GM19351 (cell line): ENCODE results near the gene MRPL28.
A peak's percentile ranks its signal among the peaks of the same experiment; 100 is the strongest.
"Not testable (repeated sequence)": the region's sequence is repeated elsewhere in the genome, so short reads cannot be mapped to it uniquely, and the experiment has no call there.

Source experiments
- ATAC-seq: cut with Tn5 transposase; IDR thresholded peaks from one replicate; pipeline ENCODE4 v1.9.1; 2021; ENCODE audit warnings: mild to moderate bottlenecking, moderate library complexity; ENCODE audit not compliant: unreplicated experiment

Gene MRPL28

GRCh38 chr16:370443-370842 is at the start of gene MRPL28:
TSS of gene MRPL28 (minus strand) at chr16:370538. CDS start at chr16:370218, 320 bp downstream.
- peak; percentile 94 for ATAC-seq

GRCh38 chr16:415170-415498 is 44.8 kb upstream of the MRPL28 start:
- not testable (repeated sequence) for ATAC-seq

GRCh38 chr16:414395-415169 is 44.2 kb upstream of the MRPL28 start:
- no peak for ATAC-seq

- no peak for ATAC-seq
These were observed 41.4 kb upstream of the MRPL28 start for GRCh38 chr16:411576-412265.

- ATAC-seq, result no peak
These were observed 40.3 kb upstream of the MRPL28 start for GRCh38 chr16:410516-411178.

- ATAC-seq, result no peak
These were observed 36.9 kb upstream of the MRPL28 start for GRCh38 chr16:407253-407652.

GRCh38 chr16:405548-406506 is 35.5 kb upstream of the MRPL28 start:
- ATAC-seq, result no peak

- no peak for ATAC-seq
These were observed 34.7 kb upstream of the MRPL28 start for GRCh38 chr16:404971-405486.

- ATAC-seq, result peak; percentile 55
These were observed 31.4 kb upstream of the MRPL28 start, which contains the start of gene DECR2 for GRCh38 chr16:401468-402348. TSS of gene DECR2 (plus strand) at chr16:401885. CDS start at chr16:401964, 79 bp downstream.

GRCh38 chr16:400061-400591 is 29.8 kb upstream of the MRPL28 start:
- no peak for ATAC-seq

- ATAC-seq, result no peak
These were observed 29.1 kb upstream of the MRPL28 start for GRCh38 chr16:399340-400019.

GRCh38 chr16:398561-399339 is 28.4 kb upstream of the MRPL28 start:
- no peak for ATAC-seq

- ATAC-seq, result no peak
These were observed 27.5 kb upstream of the MRPL28 start for GRCh38 chr16:397736-398332.

- no peak for ATAC-seq
These were observed 26.9 kb upstream of the MRPL28 start, which contains the start of gene NME4 for GRCh38 chr16:397135-397661. TSS of gene NME4 (plus strand) at chr16:397199. CDS start at chr16:397223, 24 bp downstream.

GRCh38 chr16:396605-397004 is 26.3 kb upstream of the MRPL28 start:
- ATAC-seq, result no peak

- no peak for ATAC-seq
These were observed 25.9 kb upstream of the MRPL28 start for GRCh38 chr16:396199-396598.

- no peak for ATAC-seq
These were observed 22.2 kb upstream of the MRPL28 start for GRCh38 chr16:392450-393030.
